Body of pancreas (tissue), 4 donors: ENCODE results near the gene GLIS2. TPM values are rescaled to one million over a fixed set of nuclear protein-coding genes. Genes with fewer than 3 reads are reported as not detected.

Source experiments
- ATAC-seq: fragments of 150-250 bp; one replicate; pipeline ENCODE4 v1.9.1; 2016
- DNase-seq, 4 donors: peaks; one replicate each; pipeline ENCODE4 v3.0.0-alpha.2; 2019
- H3K27ac ChIP-seq, 4 donors: fragments of 200-600 bp; sonication (generic); 1 replicate in 3 of 4; 2 replicates in 1 of 4; pipeline versions ENCODE4 v1.5.1 to v1.6.1; 2016 to 2019; ENCODE audit warnings: mild to moderate bottlenecking in 1 of 4, mixed read lengths in 1 of 4, moderate library complexity in 1 of 4
- H3K27me3 ChIP-seq, 2 donors: fragments of 200-600 bp; sonication (generic); one replicate each; pipeline ENCODE4 v1.6.0; 2016; ENCODE audit warnings: mild to moderate bottlenecking in 1 of 2
- H3K36me3 ChIP-seq, 2 donors: fragments of 200-600 bp; sonication (generic); replicated peaks in 1 of 2; 2 replicates each; pipeline ENCODE4 v1.5.1; 2016; ENCODE audit warnings: low read depth in 2 of 2; ENCODE audit not compliant: insufficient read depth in 1 of 2
- H3K4me1 ChIP-seq: fragments of 200-600 bp; sonication (generic); one replicate; pipeline ENCODE4 v1.6.0; 2016
- H3K4me3 ChIP-seq, 2 donors: fragments of 200-600 bp; sonication (generic); 1 replicate in 1 of 2; 2 replicates in 1 of 2; pipeline ENCODE4 v1.5.1; 2016 to 2019
- H3K9me3 ChIP-seq, 3 donors: fragments of 200-600 bp; sonication (generic); 1 replicate in 2 of 3; 2 replicates in 1 of 3; pipeline ENCODE4 v1.5.1; 2016
- POLR2A ChIP-seq, 3 donors: fragments of 450-650 bp; IDR thresholded peaks; one replicate each; pipeline ENCODE4 v1.6.1; 2016; ENCODE audit warnings: antibody characterized with exemption in 3 of 3, mild to moderate bottlenecking in 2 of 3
- WGBS, 2 donors: methylation state at CpG; one replicate each; pipeline ENCODE4 v1.1.5; 2017; 5-methylcytosine and 5-hydroxymethylcytosine counted together
- intact Hi-C: fragments of 100-400 bp; cut with DNase I; formaldehyde crosslinking; loops from one replicate; pipeline ENCODE4 v1.15.1; 2023
- total RNA-seq, 2 donors: library from RNA; depleted of rRNA; stranded (reverse); fragments of >200 nt; gene quantifications; one replicate each; pipeline ENCODE4 v1.1.0, GENCODE V29; 2016
- TF ChIP-seq, protein P1 (sequence below), 7 experiments: fragments of 450-650 bp in 4 of 7; fragments of 200-600 bp in 3 of 7; sonication (generic) in 3 of 7; IDR thresholded peaks; one replicate each; pipeline ENCODE4 v1.5.1; 2016 to 2019; ENCODE audit warnings: antibody characterized with exemption in 7 of 7

Gene GLIS2
- total RNA-seq, 2 donors from 2014 or later: 6.0 to 6.3 TPM

DNA sequence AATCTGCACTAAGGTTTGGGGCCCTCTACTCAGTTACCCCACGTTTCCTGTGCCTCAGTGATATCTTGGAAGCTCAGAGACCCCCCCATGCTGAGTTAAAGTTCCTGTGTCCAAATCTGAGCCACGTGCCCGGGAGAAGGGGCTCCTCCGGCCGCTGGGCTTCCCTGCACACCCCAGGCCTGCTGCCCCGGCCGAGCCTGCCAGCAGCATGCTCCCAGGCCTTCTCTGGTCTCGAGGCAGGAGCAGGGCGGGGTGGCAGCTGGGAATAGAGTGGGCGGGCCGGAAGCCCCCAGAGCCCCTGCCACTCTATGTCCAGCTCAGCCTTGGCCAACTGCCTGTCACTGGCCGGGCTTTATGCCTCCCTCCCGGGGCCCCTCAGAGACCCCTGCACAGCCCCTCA lies 50.1 kb downstream of the GLIS2 start:
- Histone ChIP-seq H3K27ac (no peak overlapping the region), H3K9me3 (no peaks in the 10 kb centered on the region), H3K4me1 (peaks cover 1% of the 10 kb centered on the region), H3K36me3 (peaks cover 0 to 2% of the 10 kb centered on the region in 2 donors), H3K27me3 (no peaks in the 10 kb centered on the region), H3K4me3 (no peak overlapping the region)
- TF ChIP-seq, protein P1, sequence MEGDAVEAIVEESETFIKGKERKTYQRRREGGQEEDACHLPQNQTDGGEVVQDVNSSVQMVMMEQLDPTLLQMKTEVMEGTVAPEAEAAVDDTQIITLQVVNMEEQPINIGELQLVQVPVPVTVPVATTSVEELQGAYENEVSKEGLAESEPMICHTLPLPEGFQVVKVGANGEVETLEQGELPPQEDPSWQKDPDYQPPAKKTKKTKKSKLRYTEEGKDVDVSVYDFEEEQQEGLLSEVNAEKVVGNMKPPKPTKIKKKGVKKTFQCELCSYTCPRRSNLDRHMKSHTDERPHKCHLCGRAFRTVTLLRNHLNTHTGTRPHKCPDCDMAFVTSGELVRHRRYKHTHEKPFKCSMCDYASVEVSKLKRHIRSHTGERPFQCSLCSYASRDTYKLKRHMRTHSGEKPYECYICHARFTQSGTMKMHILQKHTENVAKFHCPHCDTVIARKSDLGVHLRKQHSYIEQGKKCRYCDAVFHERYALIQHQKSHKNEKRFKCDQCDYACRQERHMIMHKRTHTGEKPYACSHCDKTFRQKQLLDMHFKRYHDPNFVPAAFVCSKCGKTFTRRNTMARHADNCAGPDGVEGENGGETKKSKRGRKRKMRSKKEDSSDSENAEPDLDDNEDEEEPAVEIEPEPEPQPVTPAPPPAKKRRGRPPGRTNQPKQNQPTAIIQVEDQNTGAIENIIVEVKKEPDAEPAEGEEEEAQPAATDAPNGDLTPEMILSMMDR (IDR thresholded peaks at IDR 0.05): no peak
- TF ChIP-seq POLR2A (IDR thresholded peaks at IDR 0.05): no peak
- no peak for DNase-seq
- WGBS, 2 donors: 88 to 92% methylated on average over 2 to 13 of the region's 13 CpGs
- intact Hi-C loops: no loop called here
- ATAC-seq: no peak

DNA sequence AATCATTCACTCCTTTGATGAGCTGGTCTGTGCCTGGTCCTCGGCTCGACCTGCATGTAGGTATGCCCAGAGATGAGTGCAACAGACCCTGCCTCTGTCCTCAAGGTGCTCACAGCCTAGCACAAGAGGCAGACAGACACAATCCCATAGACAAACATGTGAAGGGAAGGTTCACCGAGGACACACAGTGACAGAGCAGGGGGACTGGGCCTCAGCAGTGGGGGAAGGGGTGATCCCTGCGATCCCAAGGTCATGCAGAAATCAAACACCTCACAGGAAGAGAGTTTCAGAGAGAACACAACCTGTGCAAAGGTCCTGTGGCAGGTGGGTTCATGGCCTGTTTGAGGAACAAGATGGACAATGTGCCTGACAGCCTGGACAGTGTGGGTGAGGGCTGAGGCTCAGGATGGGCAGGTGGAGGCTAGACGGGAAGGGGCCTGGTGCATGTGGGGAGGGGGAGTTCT lies 51.6 kb downstream of the GLIS2 start:
- no peak overlapping the region for H3K4me3 ChIP-seq
- H3K36me3 ChIP-seq: no peaks in the 10 kb centered on the region
- no peaks in the 10 kb centered on the region for H3K9me3 ChIP-seq
- 88 to 92% methylated on average over 3 to 5 of the region's 5 CpGs for WGBS, 2 donors
- intact Hi-C loops: no loop called here
- no peak overlapping the region for H3K27ac ChIP-seq
- DNase-seq: no peak
- H3K4me1 ChIP-seq: peaks cover 11% of the 10 kb centered on the region
- no peak for ATAC-seq
- TF ChIP-seq, protein P1 (IDR thresholded peaks at IDR 0.05): no peak
- TF ChIP-seq POLR2A (IDR thresholded peaks at IDR 0.05): no peak
- H3K27me3 ChIP-seq: no peaks in the 10 kb centered on the region

DNA sequence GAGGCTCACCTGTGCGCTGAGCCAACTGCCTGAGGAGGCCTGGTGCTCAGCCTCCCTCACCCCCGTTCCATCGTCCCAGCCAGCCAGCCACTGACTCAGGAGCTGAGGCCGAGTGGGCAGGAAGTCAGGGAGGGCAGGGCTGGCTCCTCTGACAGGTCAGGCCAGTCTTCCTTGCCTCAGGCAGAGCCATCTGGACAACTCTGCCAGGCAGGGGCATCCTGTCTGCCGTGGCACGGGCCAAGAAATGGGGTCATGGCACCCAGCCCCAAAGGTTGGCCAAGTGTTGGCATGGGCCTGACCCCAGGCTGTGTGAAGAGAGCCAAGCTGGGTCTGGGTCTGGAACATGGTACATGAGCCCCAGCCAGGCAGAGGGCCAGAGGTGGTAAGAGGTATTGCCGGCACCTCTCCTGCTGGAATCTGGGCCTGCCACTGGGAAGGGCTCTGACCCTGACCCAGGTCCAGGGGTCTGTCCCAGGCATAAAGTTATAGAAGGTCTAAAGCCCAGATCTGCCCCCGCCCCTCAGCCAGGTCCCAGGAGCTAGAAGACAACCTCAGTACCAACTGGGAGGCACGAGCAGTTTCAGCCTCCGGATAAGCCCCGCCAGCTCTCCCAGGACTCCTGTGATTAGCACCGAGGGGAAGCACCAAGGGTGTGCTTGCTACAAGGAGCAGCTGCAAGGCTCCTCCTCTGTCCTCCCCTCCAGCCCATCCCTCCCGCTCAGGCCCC lies 53.3 kb downstream of the GLIS2 start:
- Histone ChIP-seq H3K4me3 (no peak overlapping the region), H3K36me3 (no peaks in the 10 kb centered on the region), H3K9me3 (no peaks in the 10 kb centered on the region), H3K27ac (no peak overlapping the region), H3K27me3 (no peaks in the 10 kb centered on the region), H3K4me1 (peaks cover 29% of the 10 kb centered on the region)
- WGBS, 2 donors: 85 to 88% methylated on average over 3 to 13 of the region's 13 CpGs
- intact Hi-C loops: no loop called here
- TF ChIP-seq, protein P1 (IDR thresholded peaks at IDR 0.05): no peak
- TF ChIP-seq POLR2A (IDR thresholded peaks at IDR 0.05): no peak
- DNase-seq: no peak
- ATAC-seq: no peak

DNA sequence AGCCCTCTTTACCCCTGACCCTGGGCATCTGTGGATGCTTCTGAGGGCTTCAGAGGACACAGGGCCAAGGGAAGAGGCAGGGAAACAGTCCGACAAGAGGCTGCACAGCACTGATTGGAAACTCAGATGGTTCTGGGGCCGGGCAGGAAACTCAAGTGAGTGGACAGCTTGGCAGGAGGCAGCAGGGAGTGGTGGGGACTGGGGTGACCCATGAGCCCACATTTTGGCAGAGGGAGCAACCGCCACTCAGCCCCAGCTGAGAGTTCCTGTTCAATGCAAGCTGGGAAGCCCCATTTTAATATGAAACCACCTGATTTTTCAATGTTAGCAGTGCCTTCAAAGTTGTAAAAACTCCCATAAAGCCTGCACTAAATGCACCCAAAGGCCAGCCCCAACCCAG lies 54.3 kb downstream of the GLIS2 start:
- Histone ChIP-seq H3K36me3 (no peaks in the 10 kb centered on the region), H3K27me3 (no peaks in the 10 kb centered on the region), H3K27ac (peak overlapping the region in 1 of 4 donors; percentile 78), H3K4me1 (peaks cover 39% of the 10 kb centered on the region), H3K4me3 (no peak overlapping the region), H3K9me3 (no peaks in the 10 kb centered on the region)
- WGBS, 2 donors: 78 to 90% methylated on average over 3 of the region's 3 CpGs
- DNase-seq (no peak), ATAC-seq (no peak)
- intact Hi-C loops: no loop called here
- TF ChIP-seq, protein P1 (IDR thresholded peaks at IDR 0.05): no peak
- TF ChIP-seq POLR2A (IDR thresholded peaks at IDR 0.05): no peak
